ENCODE data around the gene PHLPP1. TPM values are rescaled to one million over a fixed set of nuclear protein-coding genes. Genes with fewer than 3 reads are reported as not detected.
A peak's percentile ranks its signal among the peaks of the same experiment; 100 is the strongest.

The PHLPP1 gene
- total RNA-seq, 6 experiments from 2014 or later: 8.6 to 19.3 (median 17.0) TPM

- peak in 2 of 4 donors; percentile 13 to 28 for ATAC-seq
- 87% methylated on average over 3 of the region's 3 CpGs for WGBS (ENCODE audit: insufficient coverage, low coverage, low lambda C conversion rate, missing lambda C conversion rate)
These were observed 58.4 kb downstream of the PHLPP1 start for GRCh38 chr18:62773691-62774090.

GRCh38 chr18:62776024-62776570, 60.8 kb downstream of the PHLPP1 start:
- H3K9me3 ChIP-seq: no peaks in the 10 kb centered on the region
- ATAC-seq: no peak
- intact Hi-C loops (cut with DNase I): no loop called here
- no peak for DNase-seq
- TF ChIP-seq POLR2A (IDR thresholded peaks at IDR 0.05): no peak
- no peak for TF ChIP-seq CTCF (IDR thresholded peaks at IDR 0.05)
- WGBS (ENCODE audit: insufficient coverage, low coverage, low lambda C conversion rate, missing lambda C conversion rate): 74% methylated on average over 2 of the region's 2 CpGs
- H3K4me1 ChIP-seq: peaks cover 0 to 27% (median 0%) of the 10 kb centered on the region in 4 donors
- H3K27me3 ChIP-seq: no peaks in the 10 kb centered on the region
- no peak overlapping the region for H3K4me3 ChIP-seq
- H3K27ac ChIP-seq: no peak overlapping the region
- H3K36me3 ChIP-seq: no peaks in the 10 kb centered on the region

More at GRCh38 chr18:62773691-62774090, 58.4 kb downstream of the PHLPP1 start:
- H3K27me3 ChIP-seq: no peaks in the 10 kb centered on the region
- intact Hi-C loops (cut with DNase I): no loop called here
- H3K9me3 ChIP-seq: no peaks in the 10 kb centered on the region
- TF ChIP-seq CTCF (IDR thresholded peaks at IDR 0.05): no peak
- no peak for TF ChIP-seq POLR2A (IDR thresholded peaks at IDR 0.05)
- no peaks in the 10 kb centered on the region for H3K36me3 ChIP-seq
- no peak overlapping the region for H3K27ac ChIP-seq
- peaks cover 0 to 35% (median 0%) of the 10 kb centered on the region in 4 donors for H3K4me1 ChIP-seq
- DNase-seq: no peak
- H3K4me3 ChIP-seq: no peak overlapping the region

- WGBS (ENCODE audit: insufficient coverage, low coverage, low lambda C conversion rate, missing lambda C conversion rate): 64% methylated on average over 1 of the region's 1 CpG
- H3K36me3 ChIP-seq: no peaks in the 10 kb centered on the region
- no peak overlapping the region for H3K27ac ChIP-seq
- DNase-seq (no peak), ATAC-seq (peak in 1 of 4 donors; percentile 15)
- intact Hi-C loops (cut with DNase I): no loop called here
- no peak for TF ChIP-seq POLR2A (IDR thresholded peaks at IDR 0.05)
- no peak for TF ChIP-seq CTCF (IDR thresholded peaks at IDR 0.05)
- no peak overlapping the region for H3K4me3 ChIP-seq
- H3K27me3 ChIP-seq: no peaks in the 10 kb centered on the region
- H3K4me1 ChIP-seq: peaks cover 0 to 29% (median 0%) of the 10 kb centered on the region in 4 donors
- no peaks in the 10 kb centered on the region for H3K9me3 ChIP-seq
These were observed 62.5 kb downstream of the PHLPP1 start for GRCh38 chr18:62777814-62778213.

GRCh38 chr18:62778976-62779869, 63.9 kb downstream of the PHLPP1 start:
- H3K27me3 ChIP-seq: no peaks in the 10 kb centered on the region
- ATAC-seq (no peak), DNase-seq (no peak)
- no peaks in the 10 kb centered on the region for H3K9me3 ChIP-seq
- TF ChIP-seq CTCF (IDR thresholded peaks at IDR 0.05): no peak
- no peak overlapping the region for H3K27ac ChIP-seq
- intact Hi-C loops (cut with DNase I): no loop called here
- no peaks in the 10 kb centered on the region for H3K36me3 ChIP-seq
- no peak overlapping the region for H3K4me3 ChIP-seq
- 94% methylated on average over 6 of the region's 6 CpGs for WGBS (ENCODE audit: insufficient coverage, low coverage, low lambda C conversion rate, missing lambda C conversion rate)
- H3K4me1 ChIP-seq: peaks cover 0 to 20% (median 0%) of the 10 kb centered on the region in 4 donors
